Common myeloid progenitor, CD34-positive (primary cell): ENCODE data around the gene MYL12B.

Experiments used
- CTCF ChIA-PET: fragments of 350-600 bp; sonication (Branson Sonifier 250); formaldehyde crosslinking; loops from one replicate; lab custom pipeline; 2021; ENCODE audit warnings: antibody characterized with exemption; lab: Charles Lee
- POLR2A ChIA-PET: fragments of 350-600 bp; sonication (Branson Sonifier 250); formaldehyde crosslinking; loops from one replicate; lab custom pipeline; 2021; ENCODE audit warnings: antibody characterized with exemption; lab: Charles Lee
- DNase-seq, 3 donors: peaks; one replicate each; pipeline versions ENCODE4 v3.0.0 to v3.0.0-alpha.2; 2013
- H3K27ac ChIP-seq, 2 experiments: 1 replicate in 1 of 2; 2 replicates in 1 of 2; pipeline ENCODE4 v1.7.0; 2013; ENCODE audit warnings: inconsistent platforms in 2 of 2, low read length in 2 of 2, mild to moderate bottlenecking in 2 of 2, low read depth in 1 of 2, moderate library complexity in 1 of 2; ENCODE audit not compliant: severe bottlenecking in 2 of 2, insufficient read depth in 1 of 2, poor library complexity in 1 of 2
- H3K27me3 ChIP-seq, 5 experiments: replicated peaks in 2 of 5; 1 replicate in 3 of 5; 2 replicates in 2 of 5; pipeline versions ENCODE4 v1.6.1 to v1.7.0; 2013; ENCODE audit warnings: low read length in 4 of 5, mild to moderate bottlenecking in 2 of 5, moderate library complexity in 2 of 5, inconsistent platforms in 1 of 5; ENCODE audit not compliant: insufficient read depth in 5 of 5, control insufficient read depth in 4 of 5
- H3K36me3 ChIP-seq, 4 experiments: 1 replicate in 2 of 4; 2 replicates in 2 of 4; pipeline versions ENCODE4 v1.6.1 to v1.7.0; 2013; ENCODE audit warnings: low read length in 3 of 4, control low read depth in 1 of 4, mild to moderate bottlenecking in 1 of 4; ENCODE audit not compliant: control insufficient read depth in 4 of 4, insufficient read depth in 4 of 4
- H3K4me1 ChIP-seq, 4 experiments: 1 replicate in 3 of 4; 2 replicates in 1 of 4; pipeline versions ENCODE4 v1.6.1 to v1.7.1; 2013; ENCODE audit warnings: low read length in 3 of 4, mild to moderate bottlenecking in 3 of 4, control low read depth in 1 of 4, inconsistent platforms in 1 of 4, moderate library complexity in 1 of 4; ENCODE audit not compliant: control insufficient read depth in 4 of 4, insufficient read depth in 4 of 4; ENCODE audit errors: control extremely low read depth in 1 of 4
- H3K4me3 ChIP-seq, 7 experiments: 1 replicate in 4 of 7; 2 replicates in 3 of 7; pipeline versions ENCODE4 v1.5.1 to v1.7.0; 2013; ENCODE audit warnings: mild to moderate bottlenecking in 7 of 7, low read length in 6 of 7, moderate library complexity in 6 of 7, inconsistent platforms in 2 of 7, low read depth in 2 of 7, control low read depth in 1 of 7; ENCODE audit not compliant: insufficient read depth in 4 of 7, control insufficient read depth in 1 of 7; ENCODE audit errors: extremely low read depth in 1 of 7
- H3K9me3 ChIP-seq, 5 experiments: 1 replicate in 4 of 5; 2 replicates in 1 of 5; pipeline versions ENCODE4 v1.6.1 to v1.7.1; 2013; ENCODE audit warnings: low read length in 4 of 5, mild to moderate bottlenecking in 2 of 5, inconsistent platforms in 1 of 5, low read depth in 1 of 5, moderate library complexity in 1 of 5; ENCODE audit not compliant: control insufficient read depth in 4 of 5, insufficient read depth in 2 of 5; ENCODE audit errors: control extremely low read depth in 1 of 5
- WGBS: methylation state at CpG from one replicate; pipeline ENCODE4 v1.1.5; 2013; ENCODE audit not compliant: insufficient coverage; 5-methylcytosine and 5-hydroxymethylcytosine counted together

MYL12B gene

DNA sequence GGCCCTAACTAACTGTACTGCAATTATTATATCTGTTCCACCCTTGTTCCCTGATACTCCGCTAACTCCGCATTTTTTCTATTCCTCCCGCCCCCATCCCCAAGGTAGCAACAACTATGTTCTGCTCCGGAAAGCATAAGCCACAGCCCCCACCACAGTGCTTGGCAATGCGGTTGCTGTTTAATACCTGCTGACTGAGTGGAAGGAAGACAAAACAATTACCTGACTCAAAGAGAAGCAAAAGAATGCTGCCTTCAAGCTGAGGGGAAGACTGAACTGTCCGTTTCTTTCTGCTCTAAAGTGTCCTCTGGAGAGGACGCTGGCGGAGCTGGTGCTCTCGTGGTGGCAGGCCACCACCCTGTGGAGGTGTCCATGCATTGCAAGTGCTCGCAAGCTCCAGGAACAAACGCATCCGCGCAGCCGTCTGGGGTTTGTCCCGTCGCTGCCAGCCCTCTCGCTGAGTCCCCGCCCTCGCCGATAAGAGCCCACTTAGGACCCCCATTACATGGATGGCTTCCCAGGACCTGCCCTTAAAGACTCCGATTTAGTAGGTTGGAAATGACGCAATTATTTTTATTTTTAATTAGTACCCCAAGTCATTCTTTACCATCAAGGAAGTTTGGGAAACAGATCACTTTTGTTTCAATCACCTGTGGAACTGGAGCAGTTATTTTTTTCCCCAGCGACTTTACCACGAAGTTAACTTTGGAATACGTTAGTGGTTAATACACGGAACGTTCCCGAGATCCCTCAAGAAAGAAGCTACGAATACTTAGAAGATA is 15.9 kb upstream of the MYL12B start:
- peak overlapping the region; percentile 95 to 98 for H3K27ac ChIP-seq
- CTCF ChIA-PET: interaction anchor here (0.7 to 8.9 kb wide), 41 partner anchors 9 to 480 kb away, joined by 3 to 68 read pairs (median 4); partner anchors contain the start of gene MYL12B
- peak overlapping the region; percentile 80 to 99 (median 93) for H3K4me3 ChIP-seq
- H3K9me3 ChIP-seq: peaks cover 0 to 7% (median 6%) of the 10 kb centered on the region in 5 experiments
- peaks cover 0 to 8% (median 2%) of the 10 kb centered on the region in 4 experiments for H3K36me3 ChIP-seq
- 1% methylated on average over 19 of the region's 29 CpGs for WGBS
- H3K27me3 ChIP-seq: no peaks in the 10 kb centered on the region
- DNase-seq: peak; percentile 90 to 95 (median 94)
- POLR2A ChIA-PET: interaction anchor here (0.6 to 5.8 kb wide), 7 partner anchors 10 to 349 kb away, joined by 3 to 90 read pairs (median 5); partner anchors contain the start of gene MYL12B
- peaks cover 23 to 46% (median 37%) of the 10 kb centered on the region in 4 experiments for H3K4me1 ChIP-seq

DNA sequence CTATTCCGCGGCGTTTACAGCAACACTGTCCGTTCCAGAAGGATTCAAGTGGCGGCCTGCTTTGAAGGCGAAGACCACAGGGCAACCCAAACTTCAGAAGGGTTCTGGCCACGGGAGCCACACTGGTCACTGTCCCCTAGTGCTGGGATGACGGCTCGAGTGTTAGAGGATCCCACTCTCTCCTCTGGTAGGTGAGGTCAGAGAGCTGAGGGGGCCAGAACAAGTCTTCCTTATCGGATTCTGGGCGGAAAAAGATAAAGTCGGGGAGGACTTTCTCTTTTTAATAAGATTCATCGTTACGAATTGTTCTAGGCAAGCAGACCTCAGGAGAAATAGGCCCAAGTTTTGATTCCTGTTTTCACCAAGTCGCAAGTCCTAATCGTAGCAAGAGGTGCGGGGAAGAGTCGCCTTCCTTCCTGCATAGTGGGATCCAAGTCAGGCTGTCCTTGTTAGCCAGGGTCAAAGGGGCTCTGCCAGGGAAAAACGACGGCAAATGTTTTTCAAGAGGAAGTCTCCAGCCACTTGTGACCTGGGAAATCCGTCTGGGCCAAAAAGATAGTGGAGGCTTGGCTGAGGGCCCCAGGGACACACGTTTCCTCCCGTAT is 15.2 kb upstream of the MYL12B start:
- POLR2A ChIA-PET: interaction anchor here (0.5 to 5.8 kb wide), 8 partner anchors 9 to 376 kb away, joined by 3 to 90 read pairs (median 4); partner anchors contain the start of gene MYL12B
- Histone ChIP-seq H3K27ac (peak overlapping the region; percentile 95 to 98), H3K4me3 (peak overlapping the region; percentile 80 to 99 (median 93)), H3K9me3 (peaks cover 0 to under 1% (median 0%) of the 10 kb centered on the region in 5 experiments), H3K36me3 (peaks cover 0 to 8% (median 1%) of the 10 kb centered on the region in 4 experiments), H3K27me3 (no peaks in the 10 kb centered on the region), H3K4me1 (peaks cover 24 to 48% (median 37%) of the 10 kb centered on the region in 4 experiments)
- 3% methylated on average over 22 of the region's 23 CpGs for WGBS
- CTCF ChIA-PET: interaction anchor here (0.7 to 8.9 kb wide), 35 partner anchors 9 to 418 kb away, joined by 3 to 68 read pairs (median 5); partner anchors contain the start of gene MYL12B
- DNase-seq: peak in 1 of 3 donors; percentile 85

DNA sequence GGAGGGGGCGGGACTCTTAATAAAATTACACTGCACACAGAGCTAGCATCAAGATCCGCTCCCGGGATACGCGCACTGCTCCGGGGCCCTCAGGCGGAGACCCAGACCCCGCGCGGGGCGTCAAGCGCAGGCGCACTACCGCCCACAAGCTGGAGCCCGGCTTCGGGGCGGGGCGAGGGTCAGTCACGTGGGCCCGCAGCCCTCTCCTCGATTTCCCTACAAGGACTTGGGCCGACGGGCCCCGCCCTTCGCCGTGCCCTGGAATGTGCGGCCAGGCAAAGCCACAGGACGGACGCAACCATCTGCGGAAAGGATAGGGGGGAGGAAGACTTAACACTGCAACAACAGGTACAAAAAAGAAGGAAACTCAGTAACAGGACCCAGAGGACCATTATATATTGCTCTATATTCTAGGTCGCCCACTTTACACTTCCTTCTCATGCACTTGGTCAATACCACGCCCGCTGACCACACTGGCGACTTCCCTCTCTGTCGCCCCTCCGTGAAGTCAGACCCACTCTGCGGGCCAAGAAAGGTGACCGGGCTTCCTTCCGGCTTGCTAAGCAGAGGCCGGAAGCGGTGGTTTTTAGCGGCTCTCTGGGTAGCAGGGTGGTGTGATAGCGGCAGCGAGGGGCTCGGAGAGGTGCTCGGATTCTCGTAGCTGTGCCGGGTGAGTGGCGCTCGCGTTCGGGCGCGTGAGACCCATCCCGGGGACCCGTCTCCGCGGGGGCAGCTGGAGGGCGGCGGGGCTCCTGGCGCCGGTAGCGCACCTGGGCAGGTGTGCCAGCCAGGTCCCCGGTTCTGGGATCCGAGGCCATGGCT is 14.5 kb upstream of the MYL12B start, which contains the start of gene MYL12A:
MYL12A (plus strand) TSS at position 562 of the 822 bp plus-strand sequence. CDS start 5,447 bp downstream, outside the sequence.
- CTCF ChIA-PET: interaction anchor here (0.6 to 8.9 kb wide), 21 partner anchors 9 to 476 kb away, joined by 3 to 68 read pairs (median 5); partner anchors contain the start of gene MYL12B
- POLR2A ChIA-PET: interaction anchor here (0.5 to 5.8 kb wide), 12 partner anchors 8 to 376 kb away, joined by 3 to 90 read pairs (median 4); partner anchors contain the start of gene MYL12B
- H3K9me3 ChIP-seq: no peaks in the 10 kb centered on the region
- H3K4me3 ChIP-seq: peak within 1 kb of the TSS; percentile 80 to 99 (median 93)
- no peaks in the 10 kb centered on the region for H3K27me3 ChIP-seq
- peaks cover 0 to 8% (median 1%) of the 10 kb centered on the region in 4 experiments for H3K36me3 ChIP-seq
- H3K4me1 ChIP-seq: peaks cover 28 to 52% (median 39%) of the 10 kb centered on the region in 4 experiments
- peak within 1 kb of the TSS; percentile 95 to 98 for H3K27ac ChIP-seq
- 0% methylated on average over 54 of the region's 65 CpGs for WGBS
- DNase-seq: peak; percentile 96 to 99 (median 99)

DNA sequence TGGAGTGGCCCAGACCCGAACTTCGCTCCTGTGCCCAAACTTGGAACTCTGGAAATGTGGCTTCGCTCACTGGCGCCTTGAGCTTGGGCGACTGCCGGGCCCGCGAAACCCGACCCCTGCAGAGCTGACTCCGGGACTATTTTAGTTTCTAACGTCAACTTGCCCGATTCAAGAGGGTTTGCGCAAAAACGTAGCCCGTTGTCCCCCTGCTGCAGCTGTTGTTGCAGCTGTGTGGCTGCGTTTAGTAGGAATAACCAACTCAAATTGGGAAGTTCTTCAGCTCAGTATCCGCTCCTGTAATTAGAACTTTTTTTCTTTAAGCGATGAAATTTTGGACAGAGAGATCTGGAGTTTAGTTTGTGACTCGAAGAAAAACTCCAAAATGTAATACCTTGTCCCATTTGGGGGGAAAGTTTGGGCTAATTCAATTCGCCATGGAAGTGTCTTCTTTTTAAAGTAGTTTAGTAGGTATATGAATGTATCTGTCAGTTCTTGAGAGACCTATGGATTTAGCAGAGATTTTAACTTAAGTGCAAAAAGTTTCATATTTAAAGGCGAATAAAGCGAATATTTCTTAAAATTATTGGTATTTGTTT is 13.8 kb upstream of the MYL12B start:
- DNase-seq: peak; percentile 48 to 70 (median 65)

DNA sequence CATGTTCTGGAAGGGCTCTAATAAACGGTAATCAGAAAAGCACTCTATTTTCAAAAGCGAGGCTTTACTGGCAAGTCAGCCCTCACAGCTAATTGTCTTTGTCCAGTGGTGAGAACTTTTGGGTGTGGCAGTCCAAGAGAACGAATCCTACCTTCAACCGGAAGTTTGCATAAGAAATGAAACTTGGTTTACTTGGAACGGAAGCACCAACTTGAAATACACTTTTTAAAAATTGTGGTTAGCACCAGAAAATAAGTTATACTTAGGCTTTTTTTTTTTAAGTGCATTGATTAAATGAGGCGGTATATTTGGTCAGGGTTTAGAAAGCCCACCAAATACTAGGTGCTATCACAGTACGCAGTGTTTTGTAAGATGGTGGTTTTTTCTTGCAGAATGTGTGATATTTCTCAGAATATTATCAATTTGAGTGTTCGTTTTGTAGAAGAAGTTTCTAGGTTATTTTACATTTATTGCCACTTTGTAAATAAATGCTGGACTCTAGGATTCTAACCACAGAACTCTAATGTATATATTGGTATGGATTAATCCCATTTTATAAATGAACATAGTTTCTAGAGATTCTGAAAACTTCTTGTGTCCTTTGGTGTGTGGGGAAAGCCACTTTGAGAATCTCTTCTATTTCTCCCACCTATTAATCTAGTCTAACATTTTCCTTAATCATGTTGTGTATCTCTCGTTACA is 13.1 kb upstream of the MYL12B start:
- Histone ChIP-seq H3K36me3 (peaks cover 2 to 20% (median 5%) of the 10 kb centered on the region in 4 experiments), H3K4me3 (peak overlapping the region in 6 of 7 experiments; percentile 80 to 99 (median 93)), H3K27ac (peak overlapping the region; percentile 95 to 98), H3K4me1 (peaks cover 28 to 54% (median 39%) of the 10 kb centered on the region in 4 experiments), H3K27me3 (no peaks in the 10 kb centered on the region), H3K9me3 (no peaks in the 10 kb centered on the region)
- POLR2A ChIA-PET: interaction anchor here (0.6 to 5.8 kb wide), 7 partner anchors 7 to 241 kb away, joined by 3 to 90 read pairs (median 4); partner anchors contain the start of gene MYL12B
- WGBS: 2% methylated on average over 5 of the region's 9 CpGs
- CTCF ChIA-PET: interaction anchor here (1.2 to 8.9 kb wide), 7 partner anchors 8 to 355 kb away, joined by 4 to 68 read pairs (median 6); partner anchors contain the start of gene MYL12B
- peak in 2 of 3 donors; percentile 49 to 69 for DNase-seq

More for the DNA sequence above, 13.8 kb upstream of the MYL12B start:
- under 1% methylated on average over 18 of the region's 22 CpGs for WGBS
- H3K27ac ChIP-seq: peak overlapping the region; percentile 95 to 98
- H3K9me3 ChIP-seq: no peaks in the 10 kb centered on the region
- H3K4me1 ChIP-seq: peaks cover 28 to 54% (median 39%) of the 10 kb centered on the region in 4 experiments
- H3K27me3 ChIP-seq: no peaks in the 10 kb centered on the region
- ChIA-PET POLR2A (interaction anchor here (0.6 to 5.8 kb wide), 9 partner anchors 8 to 254 kb away, joined by 3 to 90 read pairs (median 4); partner anchors contain the start of gene MYL12B), CTCF (interaction anchor here (0.8 to 8.9 kb wide), 10 partner anchors 9 to 476 kb away, joined by 3 to 68 read pairs (median 5); partner anchors contain the start of gene MYL12B)
- H3K4me3 ChIP-seq: peak overlapping the region; percentile 80 to 99 (median 93)
- peaks cover 0 to 14% (median 2%) of the 10 kb centered on the region in 4 experiments for H3K36me3 ChIP-seq
